HG03060 (cell line): ENCODE results near the gene GPR42.

Source experiments
- ATAC-seq: cut with Tn5 transposase; IDR thresholded peaks from one replicate; pipeline ENCODE4 v1.9.1; 2021; ENCODE audit warnings: low read depth, moderate number of reproducible peaks; ENCODE audit not compliant: unreplicated experiment

The GPR42 gene, protein sequence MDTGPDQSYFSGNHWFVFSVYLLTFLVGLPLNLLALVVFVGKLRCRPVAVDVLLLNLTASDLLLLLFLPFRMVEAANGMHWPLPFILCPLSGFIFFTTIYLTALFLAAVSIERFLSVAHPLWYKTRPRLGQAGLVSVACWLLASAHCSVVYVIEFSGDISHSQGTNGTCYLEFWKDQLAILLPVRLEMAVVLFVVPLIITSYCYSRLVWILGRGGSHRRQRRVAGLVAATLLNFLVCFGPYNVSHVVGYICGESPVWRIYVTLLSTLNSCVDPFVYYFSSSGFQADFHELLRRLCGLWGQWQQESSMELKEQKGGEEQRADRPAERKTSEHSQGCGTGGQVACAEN

DNA sequence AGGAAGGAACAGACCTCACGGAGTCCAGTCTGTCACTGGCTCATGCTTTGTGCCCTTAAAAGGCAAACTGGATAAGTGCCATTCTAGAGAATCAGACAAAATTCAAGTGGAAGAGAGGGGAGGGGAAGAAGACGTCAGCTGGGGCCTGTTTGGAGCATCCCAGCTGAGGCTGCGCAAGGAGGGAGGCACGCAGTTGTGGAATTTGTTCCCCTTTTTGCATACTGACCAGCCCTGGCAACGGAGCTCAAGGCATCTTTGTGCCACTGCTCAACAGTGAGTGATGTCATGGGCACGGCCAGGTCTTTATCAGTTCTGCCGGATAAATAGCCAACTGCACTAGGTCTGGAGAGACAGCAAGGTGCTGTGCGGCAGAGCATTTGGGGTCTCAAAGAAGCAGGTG is at the start of gene GPR42:
GPR42 (plus strand) TSS at position 347 of the 400 bp plus-strand sequence. CDS start 292 bp downstream, outside the sequence.
- ATAC-seq = no peak

DNA sequence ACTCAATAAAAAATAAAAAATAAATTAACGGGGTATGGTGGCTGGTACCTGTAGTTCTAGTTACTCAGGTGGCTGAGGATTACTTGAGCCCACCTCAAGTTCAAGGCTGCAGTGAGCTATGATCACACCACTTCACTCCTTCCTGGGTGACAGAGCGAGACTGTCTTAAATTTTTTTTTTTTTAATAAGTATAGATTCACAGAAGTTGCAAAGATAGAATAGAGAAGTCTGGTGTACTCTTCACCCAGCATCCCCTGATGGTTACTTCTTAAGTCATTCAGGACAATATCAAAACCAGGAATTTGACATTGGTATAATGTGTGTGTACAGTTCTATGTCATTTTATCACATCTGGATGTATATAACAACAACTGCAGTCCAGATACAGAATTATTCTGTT is 49.6 kb upstream of the GPR42 start:
- ATAC-seq = no peak

- no peak for ATAC-seq
These were observed 48.9 kb upstream of the GPR42 start for GRCh38 chr19:35322014-35322413.

- no peak for ATAC-seq
These were observed 43.2 kb upstream of the GPR42 start for GRCh38 chr19:35327642-35328041.

GRCh38 chr19:35328851-35329285 is 42.0 kb upstream of the GPR42 start, which contains the start of gene CD22:
CD22 (plus strand) TSS chr19:35329187; CDS start chr19:35332041, 2,854 bp downstream.
- ATAC-seq = no peak

DNA sequence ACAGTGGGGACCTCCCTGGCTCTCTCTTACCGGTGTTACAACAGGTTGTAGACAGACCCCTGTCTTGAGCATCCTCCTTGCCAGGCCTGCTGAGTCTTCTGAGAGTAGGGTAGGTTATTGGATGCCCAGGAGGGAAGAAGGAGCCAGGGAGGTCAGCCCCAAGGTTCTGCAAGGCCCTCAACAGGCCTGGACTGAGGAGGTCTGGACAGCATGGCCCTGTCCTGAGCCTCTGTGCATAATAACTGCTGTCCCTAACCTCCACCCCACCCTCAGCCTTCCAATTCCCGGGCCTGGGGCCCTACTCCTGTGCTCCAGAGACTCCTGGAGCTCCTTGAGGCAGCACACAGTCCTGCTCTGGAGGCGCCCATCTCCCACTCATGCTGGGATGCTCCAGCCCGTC is 41.5 kb upstream of the GPR42 start:
- no peak for ATAC-seq

- peak; percentile 47 for ATAC-seq
These were observed 40.4 kb upstream of the GPR42 start for GRCh38 chr19:35330475-35330874.

- ATAC-seq = no peak
These were observed 39.2 kb upstream of the GPR42 start for GRCh38 chr19:35331551-35332214.

DNA sequence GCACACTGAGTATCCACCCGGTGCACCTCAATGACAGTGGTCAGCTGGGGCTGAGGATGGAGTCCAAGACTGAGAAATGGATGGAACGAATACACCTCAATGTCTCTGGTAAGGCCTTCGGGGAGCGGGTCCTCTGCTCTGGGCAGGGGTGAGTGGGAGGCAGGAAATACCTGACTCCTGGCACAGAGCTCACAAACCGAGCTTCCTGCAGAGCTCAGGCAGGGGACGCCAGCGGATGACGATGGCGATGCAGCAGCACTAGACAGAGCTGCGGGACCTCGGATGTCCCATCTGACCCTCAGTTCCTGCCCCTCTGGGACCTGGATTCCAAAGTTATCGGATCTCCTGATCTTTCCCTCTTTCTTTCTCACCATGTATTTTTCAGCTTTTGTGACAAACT is 38.1 kb upstream of the GPR42 start:
- ATAC-seq = no peak

- ATAC-seq = no peak
These were observed 36.6 kb upstream of the GPR42 start for GRCh38 chr19:35334144-35334753.

DNA sequence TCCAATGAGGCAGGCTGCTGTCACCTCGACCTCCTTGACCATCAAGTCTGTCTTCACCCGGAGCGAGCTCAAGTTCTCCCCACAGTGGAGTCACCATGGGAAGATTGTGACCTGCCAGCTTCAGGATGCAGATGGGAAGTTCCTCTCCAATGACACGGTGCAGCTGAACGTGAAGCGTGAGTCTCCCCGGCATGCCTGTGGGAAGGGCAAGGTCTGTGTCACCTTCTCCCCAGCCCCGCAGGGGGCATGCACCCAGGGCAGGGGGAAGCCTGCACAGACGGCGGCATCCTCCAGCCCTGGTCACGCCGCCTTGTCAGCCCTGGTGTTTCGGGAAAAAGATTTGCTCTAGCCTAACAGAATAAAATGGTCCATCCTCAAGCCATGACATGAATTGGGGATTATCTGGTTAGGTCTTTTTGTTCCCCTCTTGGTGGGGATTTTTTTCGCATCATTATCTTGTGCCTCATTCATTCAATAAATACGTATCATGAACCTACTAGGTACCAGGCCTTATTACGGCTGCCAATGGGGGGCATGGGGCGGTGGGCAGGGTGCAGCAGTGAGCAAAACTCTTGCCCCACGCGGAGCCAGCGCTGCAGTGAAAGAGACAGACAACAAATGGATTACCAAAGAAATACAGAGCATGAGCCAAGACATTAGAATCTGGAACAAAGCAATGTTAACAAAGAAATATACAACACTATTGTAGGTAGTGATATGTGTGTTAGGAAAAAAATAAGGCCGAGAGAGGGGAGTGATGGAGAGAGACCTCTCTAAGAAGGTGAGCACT is 34.5 kb upstream of the GPR42 start:
- no peak for ATAC-seq

DNA sequence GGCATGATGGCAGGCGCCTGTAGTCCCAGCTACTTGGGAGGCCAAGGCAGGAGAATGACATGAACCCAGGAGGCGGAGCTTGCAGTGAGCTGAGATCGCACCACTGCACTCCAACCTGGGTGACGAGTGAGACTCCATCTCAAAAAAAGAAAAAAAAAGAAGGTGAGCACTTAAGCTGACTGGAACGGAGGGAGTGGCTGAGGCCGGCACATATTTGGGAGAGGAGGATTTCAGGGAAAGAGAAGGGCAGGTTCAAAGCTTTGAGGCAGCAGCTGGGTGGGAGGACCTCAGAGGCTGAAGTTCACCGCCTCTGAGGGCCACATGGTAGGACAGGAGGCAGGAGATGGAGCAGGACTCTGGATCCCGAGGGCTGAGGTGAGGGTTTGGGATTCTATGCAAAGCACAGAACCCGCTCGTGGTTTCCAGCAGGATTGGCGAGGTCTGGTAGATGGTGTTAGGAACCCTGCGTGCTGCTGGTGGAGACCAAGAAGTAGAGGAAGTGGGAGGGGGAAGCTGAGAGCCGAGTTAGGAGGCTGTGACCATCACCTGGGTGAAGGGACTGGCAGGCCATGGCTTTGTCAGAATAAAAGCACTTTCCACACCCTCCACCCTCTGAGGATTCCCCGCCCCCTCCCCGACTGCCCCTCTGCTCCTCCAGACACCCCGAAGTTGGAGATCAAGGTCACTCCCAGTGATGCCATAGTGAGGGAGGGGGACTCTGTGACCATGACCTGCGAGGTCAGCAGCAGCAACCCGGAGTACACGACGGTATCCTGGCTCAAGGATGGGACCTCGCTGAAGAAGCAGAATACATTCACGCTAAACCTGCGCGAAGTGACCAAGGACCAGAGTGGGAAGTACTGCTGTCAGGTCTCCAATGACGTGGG is 33.5 kb upstream of the GPR42 start:
- no peak for ATAC-seq

GRCh38 chr19:35337984-35338296 is 32.9 kb upstream of the GPR42 start:
- no peak for ATAC-seq

- no peak for ATAC-seq
These were observed 30.4 kb upstream of the GPR42 start for GRCh38 chr19:35340431-35340830.

DNA sequence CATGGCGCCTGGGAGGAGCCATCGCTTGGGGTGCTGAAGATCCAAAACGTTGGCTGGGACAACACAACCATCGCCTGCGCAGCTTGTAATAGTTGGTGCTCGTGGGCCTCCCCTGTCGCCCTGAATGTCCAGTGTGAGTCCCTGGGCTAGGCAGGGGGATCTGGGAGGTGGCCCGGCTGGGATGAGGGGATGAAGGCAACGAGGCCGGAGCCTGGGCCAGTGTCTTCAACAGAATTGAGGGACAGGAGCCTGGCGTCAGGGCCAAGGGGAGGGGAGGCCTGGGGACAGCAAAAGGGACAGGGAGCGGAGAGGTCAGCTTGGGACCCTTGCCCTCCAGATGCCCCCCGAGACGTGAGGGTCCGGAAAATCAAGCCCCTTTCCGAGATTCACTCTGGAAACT is 29.9 kb upstream of the GPR42 start:
- no peak for ATAC-seq

GRCh38 chr19:35341565-35342225 is 29.2 kb upstream of the GPR42 start:
- no peak for ATAC-seq

DNA sequence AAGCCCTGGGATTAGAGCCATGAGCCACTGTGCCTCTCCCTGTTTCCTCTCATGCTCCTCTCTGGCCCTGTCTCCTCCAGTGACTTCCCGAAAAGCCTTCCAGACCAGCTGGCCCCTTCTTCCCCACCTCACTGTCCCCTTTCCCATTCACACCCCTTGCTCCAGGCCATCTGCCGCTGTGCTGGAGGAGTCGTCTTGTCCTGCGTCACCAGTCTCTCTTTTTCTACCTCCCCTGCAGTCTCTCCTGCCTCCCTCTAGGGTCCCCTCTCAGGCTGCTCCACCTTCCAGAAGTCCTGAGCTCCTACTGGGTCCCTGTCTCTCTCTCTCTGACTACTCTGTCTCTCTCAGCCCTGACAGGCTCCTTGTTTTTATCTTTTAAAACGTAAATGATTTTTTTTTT is 28.4 kb upstream of the GPR42 start:
- ATAC-seq = no peak

DNA sequence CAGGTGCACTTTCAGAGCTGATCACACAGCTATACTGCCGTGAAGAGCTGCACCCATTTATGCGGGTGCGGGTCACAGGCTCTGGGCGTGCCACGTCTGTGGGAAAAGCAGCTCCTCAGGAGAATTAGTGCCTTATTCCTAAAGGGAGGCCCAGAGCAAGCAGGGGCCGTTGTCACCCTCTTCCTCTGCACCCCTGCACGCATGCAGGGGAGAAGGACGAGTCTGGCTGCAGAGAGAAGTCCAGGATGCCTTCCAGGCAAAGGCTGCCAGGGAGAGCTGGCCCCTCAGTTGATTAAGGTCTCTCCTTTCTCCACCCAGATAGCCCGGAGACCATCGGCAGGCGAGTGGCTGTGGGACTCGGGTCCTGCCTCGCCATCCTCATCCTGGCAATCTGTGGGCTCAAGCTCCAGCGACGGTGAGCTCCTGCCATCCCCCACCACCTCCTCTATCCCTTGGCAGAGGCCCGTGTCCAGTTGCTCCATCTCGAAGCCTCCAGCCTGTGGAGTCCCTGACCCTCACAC is 26.3 kb upstream of the GPR42 start:
- ATAC-seq = no peak

GRCh38 chr19:35345671-35346111 is 25.2 kb upstream of the GPR42 start:
- no peak for ATAC-seq
